DLD1 (cell line): ENCODE measurements around the gene PAK2.
"Not testable (repeated sequence)": the region's sequence is repeated elsewhere in the genome, so short reads cannot be mapped to it uniquely, and the experiment has no call there.

Experiments used
- in situ Hi-C: cut with HindIII; loops from 2 replicates; pipeline ENCODE4 v1.10.0; 2017; ENCODE audit warnings: low sequenced_read_pairs

The PAK2 gene

DNA sequence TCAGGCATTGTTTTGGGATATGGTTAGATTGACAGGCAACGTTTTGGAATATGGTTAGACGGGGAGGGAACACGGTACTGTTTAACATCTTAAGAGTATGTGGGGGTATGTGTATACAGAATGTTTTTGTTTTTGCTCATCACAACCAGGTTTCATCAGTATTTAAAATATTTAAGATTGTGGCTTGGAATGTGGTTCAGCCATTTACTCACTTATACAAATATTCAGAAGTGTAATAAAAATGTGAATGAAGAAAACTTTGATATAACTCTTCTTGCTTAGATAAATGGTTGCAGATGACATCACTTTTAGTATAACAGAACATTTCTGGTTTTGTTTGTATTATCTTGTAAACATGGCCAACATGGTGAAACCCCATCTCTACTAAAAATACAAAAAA lies 3.9 kb upstream of the PAK2 start:
- in situ Hi-C loops: no loop called here

DNA sequence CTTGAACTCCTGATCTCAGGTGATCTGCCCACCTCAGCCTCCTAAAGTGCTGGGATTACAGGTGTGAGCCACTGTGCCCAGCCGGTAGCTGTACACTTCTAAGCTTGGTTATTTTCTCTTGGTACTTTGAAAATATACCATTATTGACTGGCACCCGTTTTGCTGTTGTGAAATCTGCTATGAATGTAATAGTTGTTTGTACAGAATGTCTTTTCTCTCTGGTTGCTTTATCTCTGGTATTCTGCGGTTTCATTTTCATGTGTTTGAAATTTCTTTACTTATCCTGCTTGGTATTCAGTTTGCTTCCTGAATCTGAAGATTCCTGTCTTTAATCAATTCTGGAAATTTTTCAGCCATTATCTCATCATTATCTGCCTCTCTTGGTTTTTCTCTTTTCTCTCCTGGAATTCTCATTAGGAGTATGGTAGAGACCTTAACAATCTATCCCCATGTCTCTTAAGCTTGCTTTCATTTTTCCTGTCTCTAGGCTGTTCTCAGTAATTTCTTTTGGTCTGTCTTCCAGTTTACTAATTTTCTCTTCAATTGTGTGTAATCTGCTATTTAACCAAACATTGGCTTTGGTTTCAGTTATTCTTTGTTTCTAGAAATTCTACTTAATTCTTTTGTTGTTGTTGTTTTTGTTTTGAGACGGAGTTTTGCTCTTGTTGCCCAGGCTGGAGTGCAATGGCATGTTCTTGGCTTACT lies 2.8 kb upstream of the PAK2 start:
- in situ Hi-C loops: no loop called here

DNA sequence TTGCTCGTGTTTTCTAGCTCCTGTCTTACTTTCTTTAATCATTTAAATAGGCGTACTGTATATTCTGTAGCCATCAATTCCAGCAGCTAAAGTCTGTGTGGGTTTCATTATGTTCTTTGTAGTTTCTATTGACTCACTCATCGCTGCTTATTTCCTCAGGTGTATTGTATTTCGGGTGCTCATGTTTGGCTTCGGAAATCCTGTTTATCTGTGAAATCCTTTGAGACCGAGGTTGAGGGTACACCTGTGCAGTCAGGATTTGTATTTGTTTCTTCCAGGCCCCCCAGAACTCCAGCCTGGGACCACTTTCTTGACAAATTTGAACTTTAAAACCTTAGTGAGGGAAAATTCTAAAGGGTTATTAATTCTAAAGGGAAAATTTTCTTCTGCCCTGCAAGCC lies 2.0 kb upstream of the PAK2 start:
- in situ Hi-C loops: no loop called here

DNA sequence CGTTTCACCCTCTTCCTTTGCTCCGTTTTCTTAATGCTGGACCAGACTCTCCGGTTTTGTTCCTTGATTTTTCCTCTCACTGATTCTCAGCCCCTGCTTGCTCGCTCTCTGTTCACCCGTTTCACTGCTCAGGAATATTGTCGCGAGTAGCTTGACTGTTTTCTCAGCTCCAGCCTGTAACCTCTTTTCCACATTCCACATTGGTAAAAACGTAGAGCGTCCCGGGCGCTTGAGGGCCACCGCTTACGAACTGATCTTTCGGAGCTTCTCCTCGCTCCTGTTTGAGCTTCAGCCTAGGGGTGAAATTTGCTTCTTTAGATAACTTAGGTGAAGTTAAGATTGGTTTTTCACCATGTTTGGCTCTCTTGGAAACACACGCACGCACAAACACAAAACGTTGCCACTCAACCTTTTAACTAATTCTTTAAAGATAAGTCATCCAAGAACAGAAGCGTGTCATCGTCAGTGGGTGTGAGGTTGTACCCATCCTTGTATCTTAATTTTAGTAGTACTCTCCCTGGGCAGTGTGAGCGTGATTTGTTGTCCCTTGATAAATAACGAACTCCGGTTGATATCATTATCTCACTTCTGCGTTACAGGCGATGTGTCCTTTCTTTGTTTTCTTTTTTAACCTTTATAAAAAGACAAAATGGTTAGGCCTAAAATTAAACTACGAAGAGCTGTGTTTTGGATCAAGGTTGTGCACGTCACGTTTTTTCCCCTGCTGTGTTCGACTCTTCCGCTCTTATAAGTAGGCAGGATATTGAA lies 1.0 kb downstream of the PAK2 start:
- in situ Hi-C loops: no loop called here

DNA sequence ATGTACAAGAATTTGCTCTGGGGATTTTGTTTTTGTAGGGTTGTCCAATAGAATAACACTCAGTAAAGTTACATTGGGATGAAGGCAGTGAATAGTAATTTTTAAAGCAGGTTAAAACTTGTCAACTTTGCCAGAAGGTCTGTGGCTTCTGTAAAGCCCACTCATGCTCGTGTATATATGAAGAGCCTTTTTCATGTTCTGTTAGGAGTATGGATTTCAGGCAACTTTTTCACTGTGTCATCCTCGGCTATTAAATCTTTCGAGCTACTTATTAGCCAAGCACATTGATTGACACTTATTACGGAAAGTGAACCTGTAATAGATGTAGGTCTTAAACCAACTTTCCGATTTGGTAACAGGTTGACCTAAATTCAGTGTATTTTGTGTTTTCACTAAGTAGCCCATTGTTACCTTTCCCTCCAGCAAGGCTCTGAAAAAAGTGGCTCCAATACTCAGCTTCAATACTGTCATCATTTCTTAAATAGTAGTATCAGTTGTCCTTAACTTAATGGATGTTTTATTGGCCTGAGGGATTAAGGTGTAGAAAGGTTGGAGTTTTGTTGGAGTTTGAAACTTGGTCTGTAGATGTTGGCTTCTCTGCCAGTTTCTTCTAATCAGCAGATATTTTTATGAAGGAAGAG lies 1.7 kb downstream of the PAK2 start:
- in situ Hi-C loops: no loop called here

DNA sequence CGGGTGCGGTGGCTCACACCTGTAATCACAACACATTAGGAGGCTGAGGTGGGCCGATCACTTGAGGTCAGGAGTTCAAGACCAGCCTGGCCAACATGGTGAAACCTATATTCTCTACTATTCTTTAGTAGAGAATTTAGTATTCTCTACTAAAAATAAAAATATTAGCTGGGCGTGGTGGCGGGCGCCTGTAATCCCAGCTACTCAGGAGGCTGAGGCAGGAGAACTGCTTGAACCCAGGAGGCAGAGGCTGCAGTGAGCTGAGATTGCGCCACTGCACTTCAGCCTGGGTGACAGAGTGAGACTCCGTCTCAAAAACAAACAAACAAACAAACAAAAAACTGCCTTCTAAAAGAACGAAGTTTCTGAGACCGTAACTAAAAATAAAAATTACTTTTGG lies 3.9 kb downstream of the PAK2 start:
- in situ Hi-C loops: not testable (repeated sequence)

DNA sequence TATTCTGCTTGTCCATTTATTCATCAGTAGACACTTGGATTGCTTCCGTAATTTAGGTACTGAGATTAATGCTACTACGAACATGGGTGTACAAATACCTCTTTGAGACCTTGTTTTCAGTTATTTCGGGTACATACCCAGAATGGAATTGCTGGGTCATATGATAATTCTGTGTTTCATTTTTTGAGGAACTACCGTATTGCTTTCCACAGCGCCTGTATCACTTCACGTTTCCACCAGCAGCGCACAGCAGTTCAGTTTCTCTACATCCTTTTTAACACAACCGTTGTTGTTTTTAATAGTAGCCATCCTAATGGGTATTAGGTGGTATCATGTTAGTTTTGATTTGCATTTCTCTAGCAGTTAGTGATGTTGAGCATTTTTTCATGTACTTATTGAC lies 9.5 kb downstream of the PAK2 start:
- in situ Hi-C loops: no loop called here

DNA sequence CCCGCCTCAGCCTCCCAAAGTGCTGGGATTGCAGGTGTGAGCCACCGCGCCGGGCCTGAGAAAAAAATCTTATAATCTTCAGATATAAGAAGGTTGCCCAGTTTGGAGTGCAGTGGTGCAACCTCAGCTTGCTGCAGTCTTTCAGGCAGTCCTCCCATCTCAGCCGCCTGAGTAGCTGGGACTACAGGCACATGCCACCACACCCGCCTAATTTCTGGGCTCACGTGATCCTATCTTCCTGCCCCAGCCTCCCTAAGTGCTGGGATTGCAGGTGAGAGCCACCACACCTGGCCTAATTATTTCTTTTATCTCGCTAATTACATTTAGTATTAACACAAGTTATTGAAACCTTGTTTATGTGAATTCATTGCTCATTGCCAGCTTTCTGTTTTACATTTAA lies 13.5 kb downstream of the PAK2 start:
- in situ Hi-C loops: no loop called here

DNA sequence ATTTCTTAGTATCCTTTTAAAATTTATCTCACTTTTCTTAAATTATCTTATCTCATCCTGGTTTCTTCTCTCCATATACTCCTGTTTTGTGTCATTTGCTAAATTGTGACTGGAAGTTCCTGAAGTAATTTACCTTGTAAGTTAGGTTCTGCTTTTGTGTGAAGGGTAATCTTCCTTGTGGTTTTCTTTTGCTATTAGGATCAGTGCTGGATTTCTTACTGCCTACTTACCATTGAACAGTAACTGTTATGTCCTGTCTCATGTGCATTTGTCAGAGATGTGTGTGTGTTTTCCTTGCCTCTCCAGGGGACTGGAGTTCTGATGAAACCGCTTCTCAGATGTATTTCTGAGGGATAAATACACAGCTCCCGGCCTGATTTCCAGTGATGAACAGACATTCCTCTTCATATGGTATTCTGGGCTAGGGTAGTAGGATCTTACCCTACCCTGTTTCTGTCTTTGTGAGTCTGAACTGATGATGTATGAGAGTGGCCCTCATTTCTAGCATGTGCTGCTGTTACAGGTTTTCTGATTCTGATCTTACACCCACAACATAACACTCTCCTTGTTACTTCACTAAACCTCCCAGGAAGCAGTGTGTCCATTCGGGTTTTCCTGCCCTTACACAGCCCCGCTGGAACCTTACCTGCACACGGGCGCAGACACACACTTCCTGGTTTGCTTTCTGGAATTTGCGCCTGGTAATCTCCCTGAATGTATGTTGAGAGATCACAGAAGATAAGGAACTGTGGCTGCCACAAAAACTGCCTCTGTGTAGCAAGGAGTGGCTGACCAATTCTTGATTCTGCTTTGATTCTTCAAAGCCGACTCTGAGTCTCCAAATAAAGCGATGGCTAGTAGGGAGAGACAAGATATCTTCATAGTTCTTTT lies 14.7 kb downstream of the PAK2 start:
- in situ Hi-C loops: no loop called here

DNA sequence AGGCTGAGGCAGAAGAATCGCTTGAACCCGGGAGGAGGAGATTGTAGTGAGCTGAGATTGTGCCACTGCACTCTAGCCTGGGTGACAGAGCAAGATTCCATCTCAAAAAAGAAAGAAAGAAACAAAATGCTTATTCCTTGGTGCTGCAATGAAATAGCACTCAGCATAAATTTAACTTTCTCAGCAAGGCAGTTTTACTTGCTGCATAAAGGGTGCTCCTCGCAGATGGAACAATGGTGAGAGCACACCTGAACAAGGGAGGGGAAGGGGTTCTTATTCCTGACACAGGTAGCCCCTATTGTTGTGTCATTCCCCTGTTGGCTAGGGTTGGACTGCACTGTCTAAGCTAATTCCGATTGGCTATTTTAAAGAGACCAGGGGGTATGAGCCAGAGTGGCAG lies 17.1 kb downstream of the PAK2 start:
- in situ Hi-C loops: no loop called here

DNA sequence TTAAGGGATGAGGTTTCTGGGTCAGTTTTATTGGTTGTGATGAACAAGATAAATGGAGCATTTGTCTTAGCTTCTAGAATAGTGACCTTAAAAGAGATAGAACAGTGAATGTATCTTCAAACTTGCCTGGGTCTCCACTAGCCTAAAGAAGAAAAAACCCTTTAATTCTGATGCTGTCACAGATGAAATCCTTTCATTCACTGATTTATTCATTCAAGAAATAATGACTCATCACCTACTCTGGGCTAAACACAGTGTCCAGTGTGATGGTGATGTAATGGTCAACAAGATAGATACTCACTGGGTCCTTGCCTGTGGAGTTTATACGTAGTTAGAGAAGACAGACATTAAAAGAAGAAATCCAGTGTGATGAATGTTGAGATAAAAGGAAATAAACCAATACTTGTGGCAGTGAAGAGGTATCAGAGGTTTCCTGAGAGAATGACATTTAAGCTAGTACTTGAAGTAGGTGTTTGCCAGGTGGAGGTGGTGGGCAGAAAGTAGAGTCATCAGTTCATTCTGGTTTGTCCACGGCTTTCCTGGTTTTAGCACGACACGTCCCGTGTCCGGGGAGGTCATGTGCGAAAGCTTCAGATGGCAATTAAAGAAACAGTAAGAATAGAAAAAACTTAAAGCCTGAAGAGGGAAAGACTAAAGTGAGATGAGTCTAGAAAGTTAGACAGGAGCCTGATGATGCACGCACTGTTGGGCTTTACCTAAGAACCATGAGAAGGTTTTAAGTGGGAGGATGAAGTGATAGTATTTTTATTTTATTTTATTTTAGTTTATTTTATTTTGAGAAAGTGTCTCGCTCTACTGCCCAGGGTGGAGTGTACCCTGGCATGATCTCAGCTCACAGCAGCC lies 18.5 kb downstream of the PAK2 start:
- in situ Hi-C loops: no loop called here

DNA sequence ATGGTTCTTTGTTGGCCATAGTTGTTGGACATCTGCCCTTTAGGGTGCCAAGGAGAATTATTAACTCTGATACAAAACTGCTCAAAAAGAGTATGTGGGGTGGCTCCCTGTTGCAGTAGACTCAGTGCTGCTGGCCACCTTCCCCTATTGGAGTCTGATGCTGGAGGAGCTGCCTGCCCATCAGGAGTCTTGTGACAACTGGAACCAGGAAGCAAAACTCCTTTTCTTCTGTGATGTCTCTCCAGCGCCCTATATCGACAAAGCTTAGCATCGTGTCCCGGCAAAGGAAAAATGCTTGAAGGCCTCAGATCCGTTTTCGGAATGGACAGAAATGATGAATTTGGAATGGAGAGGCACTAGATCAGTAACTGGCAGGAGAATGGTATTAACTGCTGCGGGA lies 23.5 kb downstream of the PAK2 start:
- in situ Hi-C loops: no loop called here

DNA sequence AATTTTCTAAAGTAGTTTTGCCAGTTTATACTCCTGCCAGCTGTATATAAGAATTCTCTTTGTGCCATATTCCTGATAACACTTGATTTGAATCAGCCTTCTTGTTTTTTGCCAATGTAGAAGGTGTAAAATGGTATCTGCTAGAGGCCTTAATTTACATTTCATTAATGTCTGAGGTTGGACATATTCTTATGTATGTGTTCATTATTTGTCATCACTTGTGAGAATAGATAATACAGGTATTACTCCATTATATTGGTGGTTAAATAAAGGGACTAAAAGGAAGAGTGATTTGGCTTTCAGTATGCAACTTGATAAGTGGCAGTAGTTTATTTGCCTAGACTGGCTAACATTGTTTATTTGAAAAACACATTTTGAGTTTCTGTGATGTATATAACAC lies 25.8 kb downstream of the PAK2 start:
- in situ Hi-C loops: no loop called here

DNA sequence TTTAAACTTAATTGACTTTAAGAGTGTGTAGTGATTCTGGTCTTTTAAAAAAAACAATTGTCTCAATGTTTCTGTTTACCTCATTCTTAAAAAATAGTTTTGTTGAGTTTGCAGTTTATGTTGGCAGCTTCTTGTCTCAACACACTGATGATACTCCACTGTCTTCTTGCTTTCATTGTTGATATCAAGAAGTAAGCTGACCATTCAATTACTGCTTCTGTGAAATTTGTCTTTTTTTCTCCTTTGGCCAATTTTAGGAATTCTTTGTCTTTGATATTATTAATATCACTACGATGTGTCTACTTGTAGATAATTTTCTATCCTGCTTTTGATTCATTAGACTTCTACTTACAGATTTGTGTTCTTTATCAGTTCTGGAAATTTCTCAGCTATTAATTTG lies 31.4 kb downstream of the PAK2 start:
- in situ Hi-C loops: no loop called here

DNA sequence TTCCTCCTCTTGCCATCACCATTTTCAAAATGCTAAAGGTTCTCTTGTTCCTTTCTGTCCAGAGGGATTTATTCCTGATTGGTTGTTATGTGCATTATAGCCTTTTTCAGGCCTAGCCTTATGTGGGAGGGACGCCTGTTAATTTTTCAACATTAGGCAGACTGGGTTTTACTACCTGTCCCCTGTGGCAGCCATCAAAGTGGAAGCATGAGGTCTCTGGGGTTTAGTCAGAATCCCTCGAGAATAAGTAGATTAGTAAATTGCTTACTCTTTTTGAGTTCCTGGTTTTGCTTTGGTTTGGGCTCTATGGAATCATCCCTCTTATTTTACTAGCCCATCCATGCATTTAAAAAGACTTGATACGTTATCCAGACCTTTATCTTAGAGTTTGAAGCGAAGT lies 32.4 kb downstream of the PAK2 start:
- in situ Hi-C loops: no loop called here

DNA sequence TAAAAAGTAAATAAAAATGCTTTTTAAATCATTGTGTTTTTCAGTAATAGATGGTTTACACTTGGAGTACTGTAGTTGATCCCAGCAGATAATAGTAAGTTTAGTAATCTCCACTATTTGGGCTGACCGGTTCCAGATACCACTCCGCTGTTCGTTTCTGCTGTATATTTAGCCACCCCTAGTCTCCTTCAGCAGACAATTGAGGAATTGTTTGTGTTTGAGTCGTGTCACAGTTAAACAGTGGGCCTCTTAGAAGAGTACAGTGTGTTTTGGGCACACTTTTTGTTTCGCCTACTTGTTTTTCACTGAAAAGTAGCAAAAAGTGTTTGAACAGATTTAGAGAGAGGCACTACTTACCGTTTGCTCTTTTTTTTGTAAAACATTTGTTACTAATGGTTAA lies 33.2 kb downstream of the PAK2 start:
- in situ Hi-C loops: no loop called here

DNA sequence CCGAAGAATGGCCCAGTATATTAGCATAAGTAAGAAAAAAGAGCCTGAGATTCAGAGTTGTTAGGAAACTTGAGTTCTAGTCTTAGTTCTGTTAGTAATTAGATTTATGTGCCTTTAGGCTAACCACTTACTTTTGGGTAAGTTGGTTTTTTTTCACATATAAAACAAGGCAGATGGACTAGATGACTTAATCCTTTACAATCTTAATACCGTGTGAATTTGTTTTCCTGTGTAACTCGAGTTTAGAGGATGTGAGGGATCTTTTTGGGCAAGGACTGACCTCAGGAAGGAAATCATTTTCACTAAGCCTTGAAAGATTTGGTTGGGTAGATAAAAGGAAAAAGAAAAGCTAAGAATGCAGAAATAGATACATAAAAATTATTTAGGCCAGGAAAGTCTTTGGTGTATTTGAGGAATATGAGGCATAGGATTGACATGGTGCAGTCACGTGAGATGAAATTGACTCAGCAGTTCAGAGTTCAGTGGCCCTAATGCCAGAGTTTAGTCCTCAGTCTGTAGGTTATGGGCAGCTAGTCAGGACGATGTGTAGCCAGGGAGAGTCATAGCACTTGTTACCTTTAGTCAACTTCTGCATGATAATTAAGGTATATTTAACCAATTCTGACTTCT lies 34.6 kb downstream of the PAK2 start:
- in situ Hi-C loops: no loop called here

DNA sequence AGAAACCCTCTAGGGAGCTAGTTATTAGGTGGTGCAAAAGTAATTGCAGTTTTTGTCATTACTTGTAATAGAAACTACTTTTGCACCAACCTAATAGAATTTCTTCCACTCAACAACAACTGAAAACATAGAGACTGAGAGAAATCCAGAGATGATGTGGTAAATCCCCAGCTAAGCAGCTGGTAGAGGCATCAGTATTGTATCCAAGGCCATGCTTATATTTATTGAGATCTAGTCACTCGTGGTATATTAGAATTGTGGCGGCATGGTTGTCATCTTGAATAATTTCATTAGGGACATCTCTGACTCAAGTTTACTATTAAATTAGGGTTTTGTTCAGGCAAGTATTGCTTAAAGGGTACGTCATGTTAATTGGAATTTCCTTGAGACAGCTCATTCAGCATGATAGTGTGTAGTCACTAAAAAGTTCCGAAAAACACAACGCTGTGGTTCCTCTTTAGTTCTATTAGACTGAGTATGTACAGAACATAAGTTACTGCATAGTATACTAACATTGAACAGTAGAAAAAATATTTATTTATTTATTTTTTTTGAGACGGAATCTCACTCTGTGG lies 35.3 kb downstream of the PAK2 start:
- in situ Hi-C loops: no loop called here

DNA sequence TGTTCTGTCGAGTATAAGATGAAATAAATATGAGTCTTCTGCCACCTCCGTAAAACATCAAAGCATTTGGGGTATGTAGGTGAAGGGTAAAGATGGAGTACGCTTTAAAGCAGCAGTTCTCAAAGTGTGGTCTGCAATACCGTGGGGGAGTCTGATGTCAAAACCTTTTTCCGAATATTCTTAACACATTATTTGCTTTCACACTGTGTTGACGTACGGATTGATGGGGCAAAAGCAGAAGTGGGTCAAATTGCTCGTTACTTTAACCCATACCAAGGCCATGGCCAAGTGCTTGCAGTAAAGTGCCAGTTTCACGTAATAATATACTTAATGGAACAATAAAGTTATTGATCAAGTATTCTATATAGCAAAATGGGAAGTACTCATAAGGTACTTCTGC lies 36.3 kb downstream of the PAK2 start:
- in situ Hi-C loops: no loop called here

DNA sequence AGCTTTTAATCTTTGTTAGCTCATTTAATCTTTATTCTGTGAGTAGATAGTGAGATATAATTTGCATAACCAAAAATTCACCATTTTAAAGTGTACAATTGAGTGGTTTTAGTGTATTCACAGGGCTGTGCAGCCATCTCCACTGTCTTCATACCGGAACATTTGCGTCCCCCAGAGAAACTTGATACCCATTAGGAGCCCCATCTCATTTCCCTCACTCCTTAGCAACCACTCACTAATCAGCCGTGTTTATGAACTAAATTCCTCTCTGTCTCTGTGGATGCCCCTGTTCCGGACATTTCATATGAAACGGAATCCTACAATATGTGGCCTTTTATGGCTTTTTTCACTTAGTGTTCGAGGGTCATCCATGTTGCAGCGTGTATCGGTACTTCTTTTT lies 38.2 kb downstream of the PAK2 start:
- in situ Hi-C loops: no loop called here
